ENCODE measurements around the gene AIF1.

Gene AIF1

DNA sequence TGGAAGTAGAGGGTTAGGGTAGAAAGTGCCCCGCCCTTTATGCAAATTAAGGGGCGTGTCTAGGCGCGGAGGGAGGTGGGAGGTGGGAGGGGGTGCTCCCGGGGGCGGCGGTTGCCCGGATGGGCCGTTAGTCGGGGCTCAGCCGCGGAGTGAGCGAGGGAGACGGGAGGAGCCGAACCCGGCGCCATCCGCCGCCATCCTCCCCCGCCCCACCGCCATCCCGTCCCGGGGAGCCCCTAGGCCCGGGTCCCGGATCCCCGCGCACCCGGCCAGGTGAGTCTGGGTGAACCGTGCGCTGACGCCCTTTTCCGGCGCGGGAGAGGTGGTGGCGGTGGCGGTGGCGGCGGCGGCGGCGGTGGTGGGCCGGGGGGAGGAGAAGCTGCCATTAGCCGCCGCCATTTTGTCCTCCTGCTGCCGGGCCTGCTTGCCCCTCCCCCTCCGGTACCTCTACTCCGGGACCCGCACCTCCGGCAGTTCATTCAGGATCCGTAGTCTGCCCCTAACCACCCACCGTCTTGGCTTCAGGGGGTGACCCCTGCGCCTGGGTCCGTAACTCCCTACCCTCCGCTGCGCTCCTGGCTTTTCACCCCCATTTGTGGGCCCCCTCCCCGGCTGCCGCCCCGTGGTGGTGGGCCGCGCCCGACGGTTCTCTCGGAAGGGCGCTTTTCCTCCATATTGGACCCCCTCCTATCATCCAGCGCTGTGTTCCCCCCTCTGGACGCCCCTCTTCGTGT lies 5.7 kb downstream of the AIF1 start, which contains the start of gene PRRC2A:
Gene PRRC2A, plus strand, starts transcription at position 130 of the 734 bp plus-strand sequence. CDS start 2,075 bp downstream, outside the sequence.
- peak; percentile 78 for DNase-seq (ENCODE audit: low spot score)

DNA sequence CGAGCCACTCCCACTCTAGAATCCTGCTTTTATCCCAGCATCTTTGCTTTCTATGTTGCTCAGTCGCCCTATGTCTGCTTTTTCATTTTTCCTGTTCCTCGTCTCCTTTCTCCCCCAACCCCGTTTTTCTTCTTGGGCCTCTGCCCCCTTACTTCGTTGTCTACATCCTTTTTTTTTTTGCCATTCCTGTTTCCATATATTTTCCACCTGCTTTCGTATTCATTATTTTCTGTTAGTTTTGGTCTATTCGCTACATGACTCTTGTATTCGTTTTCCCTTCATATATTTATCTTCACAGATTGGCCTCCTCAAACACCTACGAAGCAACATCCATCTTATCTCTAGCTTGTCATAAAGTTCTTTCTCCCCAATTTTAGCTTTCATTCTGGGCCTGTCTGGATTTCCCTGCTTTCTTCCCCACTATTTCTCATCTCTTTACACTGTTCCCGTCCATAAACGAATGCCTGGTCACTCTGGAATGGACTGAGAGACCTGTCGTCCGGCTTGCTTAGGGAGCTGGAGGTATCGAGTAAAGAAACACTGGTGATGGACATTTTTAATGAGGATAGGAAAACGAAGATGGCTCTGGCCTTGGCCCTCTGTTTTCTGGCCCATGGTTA lies 6.4 kb downstream of the AIF1 start:
- DNase-seq (ENCODE audit: low spot score) = no peak

DNA sequence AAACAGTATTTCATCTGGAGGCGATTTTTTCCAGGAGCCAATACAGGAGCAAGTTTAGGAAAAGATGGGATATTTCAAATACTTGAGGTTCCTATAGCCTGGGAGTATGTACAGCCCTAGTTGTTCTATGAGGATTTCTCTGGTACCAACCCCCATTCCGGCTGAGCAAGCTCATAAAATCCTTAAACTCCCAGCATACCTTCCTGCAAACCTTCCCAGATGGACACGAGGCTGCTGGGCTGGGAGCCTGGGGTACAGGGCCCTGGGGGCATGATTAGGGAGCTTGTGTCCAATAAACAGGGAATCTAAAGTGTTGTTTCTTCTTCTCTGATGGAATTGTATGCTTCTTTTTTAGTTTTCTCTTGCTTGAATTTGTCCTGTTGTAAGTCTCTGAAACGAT lies 7.0 kb downstream of the AIF1 start:
- no peak for DNase-seq (ENCODE audit: low spot score)

DNA sequence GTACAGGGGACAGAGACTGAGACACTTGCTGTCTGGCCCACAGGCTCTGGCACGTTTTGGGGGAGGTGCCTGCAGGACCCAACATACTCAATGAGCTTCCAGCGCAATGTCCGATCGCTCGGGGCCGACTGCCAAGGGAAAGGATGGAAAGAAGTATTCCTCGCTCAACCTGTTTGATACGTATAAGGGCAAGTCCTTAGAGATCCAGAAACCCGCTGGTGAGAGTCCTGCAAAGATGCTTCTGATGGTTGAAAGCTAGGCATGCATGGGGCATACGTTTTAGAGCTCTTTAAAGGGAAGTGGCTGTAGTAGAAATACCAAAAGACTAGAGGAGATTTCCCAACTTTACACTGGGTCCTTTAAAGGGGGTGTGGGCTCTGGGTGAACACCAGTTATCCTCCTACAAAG lies 7.7 kb downstream of the AIF1 start:
- no peak for DNase-seq (ENCODE audit: low spot score)

DNA sequence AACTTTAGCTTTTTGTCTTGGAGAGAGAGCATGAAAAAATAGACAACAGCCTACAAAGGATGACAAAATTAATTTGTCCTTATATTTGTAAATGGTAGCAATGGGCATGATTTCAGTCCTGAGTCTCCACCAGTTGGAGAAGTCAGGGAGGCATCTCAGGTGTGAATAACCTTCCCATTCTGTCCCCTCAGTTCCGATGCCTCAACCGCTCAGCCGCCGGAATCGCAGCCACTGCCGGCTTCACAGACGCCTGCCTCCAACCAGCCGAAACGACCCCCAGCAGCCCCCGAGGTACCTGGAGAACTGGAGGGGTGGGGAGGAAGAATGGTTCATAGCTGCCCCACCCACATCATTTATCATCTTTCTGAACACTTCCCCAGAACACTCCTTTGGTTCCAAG lies 9.0 kb downstream of the AIF1 start:
- no peak for DNase-seq (ENCODE audit: low spot score)

DNA sequence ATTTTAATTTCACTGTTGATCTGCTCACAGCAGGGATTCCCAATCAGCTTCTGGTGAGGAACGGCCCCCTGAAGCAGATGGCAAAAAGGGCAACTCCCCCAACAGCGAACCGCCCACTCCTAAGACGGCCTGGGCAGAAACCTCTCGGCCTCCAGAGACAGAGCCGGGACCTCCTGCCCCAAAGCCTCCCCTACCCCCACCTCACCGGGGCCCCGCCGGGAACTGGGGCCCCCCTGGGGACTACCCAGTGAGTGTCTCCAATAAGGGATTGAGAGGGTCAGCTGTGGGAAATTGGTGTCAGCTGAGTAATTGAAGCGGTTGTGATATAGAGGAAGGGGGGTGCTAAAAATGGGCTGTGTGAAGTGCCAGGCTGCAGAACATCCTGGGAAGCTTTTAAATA lies 11.9 kb downstream of the AIF1 start:
- DNase-seq (ENCODE audit: low spot score) = no peak

DNA sequence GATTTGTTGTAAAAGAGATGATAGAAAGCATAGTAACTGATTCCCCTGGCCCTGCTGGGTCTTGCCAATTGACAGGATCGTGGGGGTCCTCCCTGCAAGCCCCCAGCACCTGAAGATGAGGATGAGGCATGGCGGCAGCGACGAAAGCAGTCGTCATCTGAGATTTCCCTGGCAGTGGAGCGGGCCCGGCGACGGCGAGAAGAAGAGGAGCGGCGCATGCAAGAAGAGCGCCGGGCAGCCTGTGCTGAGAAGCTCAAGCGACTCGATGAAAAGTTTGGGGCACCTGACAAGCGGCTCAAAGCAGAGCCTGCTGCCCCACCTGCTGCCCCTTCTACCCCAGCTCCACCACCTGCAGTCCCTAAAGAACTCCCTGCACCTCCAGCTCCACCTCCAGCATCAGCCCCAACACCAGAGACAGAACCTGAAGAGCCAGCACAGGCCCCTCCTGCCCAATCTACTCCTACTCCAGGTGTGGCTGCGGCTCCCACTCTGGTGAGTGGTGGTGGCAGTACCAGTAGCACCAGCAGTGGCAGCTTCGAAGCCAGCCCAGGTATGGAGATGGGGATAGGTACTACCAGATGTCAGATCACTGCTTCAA lies 12.8 kb downstream of the AIF1 start:
- DNase-seq (ENCODE audit: low spot score) = no peak

DNA sequence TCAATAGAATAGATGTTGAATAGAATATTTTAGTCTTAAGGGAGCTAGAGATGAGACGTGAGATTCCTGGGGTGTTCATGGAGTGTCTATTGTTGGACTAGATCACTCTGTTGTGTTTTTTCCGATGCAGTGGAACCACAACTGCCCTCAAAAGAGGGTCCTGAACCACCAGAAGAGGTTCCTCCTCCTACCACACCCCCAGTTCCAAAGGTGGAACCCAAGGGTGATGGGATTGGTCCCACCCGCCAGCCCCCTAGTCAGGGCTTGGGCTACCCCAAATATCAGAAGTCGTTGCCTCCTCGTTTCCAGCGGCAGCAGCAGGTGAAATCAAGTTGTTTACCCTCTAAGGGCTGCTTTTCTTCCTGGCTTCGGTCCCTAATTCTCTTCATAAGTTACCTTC lies 14.0 kb downstream of the AIF1 start:
- DNase-seq (ENCODE audit: low spot score) = no peak

DNA sequence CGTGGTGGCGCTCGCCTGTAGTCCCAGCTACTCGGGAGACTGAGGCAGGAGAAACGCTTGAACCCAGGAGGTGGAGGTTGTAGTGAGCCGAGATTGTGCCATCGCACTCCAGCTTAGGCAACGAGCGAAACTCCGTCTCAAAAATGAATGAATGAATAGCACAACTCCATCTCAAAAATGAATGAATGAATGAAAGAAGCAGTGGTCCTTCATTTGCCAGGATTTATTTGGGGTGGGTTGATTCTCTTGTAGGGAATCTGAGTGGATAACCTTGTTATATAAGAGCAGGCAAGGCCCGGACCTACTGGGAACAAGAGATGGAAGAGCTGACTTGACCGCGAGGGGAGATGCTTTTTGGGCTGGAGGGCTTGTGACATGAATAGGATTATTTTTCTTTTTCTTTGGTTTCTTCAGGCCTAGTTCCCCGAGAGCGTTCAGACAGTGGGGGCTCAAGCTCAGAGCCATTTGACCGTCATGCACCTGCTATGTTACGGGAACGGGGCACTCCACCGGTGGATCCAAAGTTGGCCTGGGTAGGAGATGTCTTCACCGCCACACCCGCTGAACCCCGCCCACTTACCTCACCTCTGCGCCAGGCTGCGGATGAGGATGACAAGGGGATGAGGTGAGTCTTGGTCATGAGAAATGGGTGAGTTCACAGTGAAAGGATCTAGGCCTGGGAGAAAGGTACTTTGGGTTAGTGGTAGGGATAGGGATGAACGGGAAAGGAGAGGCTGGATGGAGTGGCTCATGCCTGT lies 15.3 kb downstream of the AIF1 start:
- no peak for DNase-seq (ENCODE audit: low spot score)

DNA sequence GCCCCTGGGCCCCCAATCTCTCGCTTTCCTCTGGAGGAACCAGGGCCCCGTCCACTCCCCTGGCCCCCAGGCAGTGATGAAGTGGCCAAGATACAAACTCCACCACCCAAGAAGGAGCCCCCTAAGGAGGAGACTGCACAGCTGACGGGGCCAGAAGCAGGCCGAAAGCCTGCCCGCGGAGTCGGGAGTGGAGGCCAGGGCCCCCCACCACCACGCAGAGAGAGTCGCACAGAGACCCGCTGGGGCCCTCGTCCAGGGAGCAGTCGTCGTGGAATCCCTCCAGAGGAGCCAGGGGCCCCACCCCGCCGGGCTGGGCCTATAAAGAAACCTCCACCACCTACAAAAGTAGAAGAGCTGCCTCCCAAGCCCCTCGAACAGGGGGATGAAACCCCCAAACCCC lies 16.2 kb downstream of the AIF1 start:
- no peak for DNase-seq (ENCODE audit: low spot score)

DNA sequence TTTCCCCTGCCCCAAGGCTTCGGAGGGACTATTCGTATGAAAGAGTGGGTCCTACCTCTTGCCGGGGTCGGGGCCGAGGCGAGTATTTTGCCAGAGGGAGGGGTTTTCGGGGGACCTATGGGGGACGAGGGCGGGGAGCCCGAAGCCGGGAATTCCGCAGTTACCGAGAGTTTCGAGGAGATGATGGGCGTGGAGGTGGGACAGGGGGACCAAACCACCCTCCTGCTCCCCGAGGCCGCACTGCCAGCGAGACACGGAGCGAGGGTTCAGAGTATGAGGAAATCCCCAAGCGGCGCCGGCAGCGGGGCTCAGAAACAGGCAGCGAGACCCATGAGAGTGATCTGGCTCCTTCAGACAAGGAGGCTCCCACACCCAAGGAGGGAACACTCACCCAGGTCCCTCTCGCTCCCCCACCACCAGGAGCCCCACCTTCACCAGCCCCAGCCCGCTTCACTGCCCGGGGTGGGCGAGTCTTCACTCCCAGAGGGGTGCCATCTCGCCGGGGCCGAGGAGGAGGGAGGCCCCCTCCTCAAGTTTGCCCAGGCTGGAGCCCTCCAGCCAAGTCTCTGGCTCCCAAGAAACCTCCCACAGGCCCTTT lies 16.7 kb downstream of the AIF1 start:
- DNase-seq (ENCODE audit: low spot score) = no peak

DNA sequence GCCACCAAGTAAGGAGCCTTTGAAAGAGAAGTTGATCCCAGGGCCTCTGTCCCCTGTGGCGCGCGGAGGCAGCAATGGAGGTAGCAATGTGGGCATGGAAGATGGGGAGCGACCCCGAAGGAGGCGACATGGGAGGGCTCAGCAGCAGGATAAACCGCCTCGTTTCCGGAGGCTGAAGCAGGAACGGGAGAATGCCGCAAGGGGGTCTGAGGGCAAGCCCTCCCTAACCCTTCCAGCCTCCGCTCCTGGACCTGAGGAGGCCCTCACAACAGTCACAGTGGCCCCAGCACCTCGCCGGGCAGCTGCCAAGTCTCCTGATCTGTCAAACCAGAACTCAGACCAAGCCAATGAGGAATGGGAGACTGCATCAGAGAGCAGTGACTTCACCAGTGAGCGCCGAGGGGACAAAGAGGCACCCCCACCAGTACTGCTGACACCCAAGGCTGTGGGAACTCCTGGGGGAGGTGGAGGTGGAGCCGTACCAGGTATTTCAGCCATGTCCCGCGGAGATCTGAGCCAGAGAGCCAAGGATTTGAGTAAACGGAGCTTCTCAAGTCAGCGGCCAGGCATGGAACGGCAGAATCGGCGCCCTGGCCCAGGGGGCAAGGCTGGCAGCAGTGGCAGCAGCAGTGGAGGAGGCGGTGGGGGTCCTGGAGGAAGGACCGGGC lies 17.4 kb downstream of the AIF1 start:
- DNase-seq (ENCODE audit: low spot score) = no peak

DNA sequence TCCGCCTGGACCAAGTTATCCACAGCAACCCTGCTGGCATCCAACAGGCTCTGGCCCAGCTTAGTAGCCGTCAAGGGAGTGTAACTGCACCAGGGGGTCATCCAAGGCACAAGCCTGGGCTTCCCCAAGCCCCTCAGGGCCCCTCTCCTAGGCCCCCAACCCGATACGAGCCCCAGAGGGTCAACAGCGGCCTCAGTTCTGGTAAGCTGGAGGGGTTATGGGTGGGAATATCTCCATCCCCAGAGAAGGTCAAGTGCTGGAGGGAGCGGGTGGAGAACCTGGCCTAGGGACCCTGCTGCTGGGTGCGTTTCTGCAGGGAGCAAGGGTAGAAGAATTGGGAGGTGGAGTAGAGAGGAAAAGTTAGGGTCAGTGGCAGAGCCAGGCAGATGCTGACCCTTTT lies 18.4 kb downstream of the AIF1 start:
- no peak for DNase-seq (ENCODE audit: low spot score)

DNA sequence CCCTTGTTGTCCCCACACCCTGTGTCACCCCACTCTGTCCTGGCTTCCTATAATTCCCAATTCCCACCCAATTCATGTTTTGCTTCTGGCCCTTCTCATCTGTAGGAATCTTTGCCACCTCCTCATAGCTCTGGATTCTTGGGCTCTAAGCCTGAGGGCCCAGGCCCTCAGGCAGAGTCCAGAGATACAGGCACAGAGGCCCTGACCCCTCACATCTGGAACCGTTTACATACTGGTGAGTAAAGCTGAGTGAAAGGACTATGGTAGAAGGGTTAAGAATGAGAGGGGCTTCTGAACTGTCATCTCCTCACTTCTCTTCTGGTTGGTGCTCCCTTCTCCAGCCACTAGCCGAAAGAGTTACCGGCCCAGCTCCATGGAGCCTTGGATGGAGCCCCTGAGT lies 19.1 kb downstream of the AIF1 start:
- DNase-seq (ENCODE audit: low spot score) = no peak

DNA sequence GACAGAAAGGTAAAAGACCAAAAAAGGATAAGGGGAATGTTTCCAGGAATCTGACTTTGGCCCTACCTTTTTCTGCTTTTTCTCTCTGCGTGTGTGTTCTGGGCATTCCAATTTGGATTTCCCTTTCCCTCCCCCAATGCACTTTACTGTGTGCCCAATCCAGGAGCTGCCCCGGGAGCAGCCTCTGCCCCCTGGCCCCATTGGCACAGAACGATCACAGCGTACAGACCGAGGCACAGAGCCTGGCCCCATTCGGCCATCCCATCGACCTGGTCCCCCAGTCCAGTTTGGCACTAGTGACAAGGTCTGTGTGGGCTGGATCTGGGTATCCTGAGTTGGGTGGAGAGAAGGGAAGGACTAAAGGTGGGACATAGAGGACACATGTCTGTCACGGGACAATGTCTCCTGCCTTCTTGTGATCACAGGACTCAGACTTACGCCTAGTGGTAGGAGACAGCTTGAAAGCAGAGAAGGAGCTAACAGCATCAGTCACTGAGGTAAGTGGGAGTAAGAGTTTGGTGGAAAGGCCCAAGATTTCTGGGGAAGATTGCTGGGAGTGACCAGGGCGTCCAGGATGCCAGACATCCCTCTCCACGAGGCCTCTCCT lies 20.0 kb downstream of the AIF1 start:
- no peak for DNase-seq (ENCODE audit: low spot score)

DNA sequence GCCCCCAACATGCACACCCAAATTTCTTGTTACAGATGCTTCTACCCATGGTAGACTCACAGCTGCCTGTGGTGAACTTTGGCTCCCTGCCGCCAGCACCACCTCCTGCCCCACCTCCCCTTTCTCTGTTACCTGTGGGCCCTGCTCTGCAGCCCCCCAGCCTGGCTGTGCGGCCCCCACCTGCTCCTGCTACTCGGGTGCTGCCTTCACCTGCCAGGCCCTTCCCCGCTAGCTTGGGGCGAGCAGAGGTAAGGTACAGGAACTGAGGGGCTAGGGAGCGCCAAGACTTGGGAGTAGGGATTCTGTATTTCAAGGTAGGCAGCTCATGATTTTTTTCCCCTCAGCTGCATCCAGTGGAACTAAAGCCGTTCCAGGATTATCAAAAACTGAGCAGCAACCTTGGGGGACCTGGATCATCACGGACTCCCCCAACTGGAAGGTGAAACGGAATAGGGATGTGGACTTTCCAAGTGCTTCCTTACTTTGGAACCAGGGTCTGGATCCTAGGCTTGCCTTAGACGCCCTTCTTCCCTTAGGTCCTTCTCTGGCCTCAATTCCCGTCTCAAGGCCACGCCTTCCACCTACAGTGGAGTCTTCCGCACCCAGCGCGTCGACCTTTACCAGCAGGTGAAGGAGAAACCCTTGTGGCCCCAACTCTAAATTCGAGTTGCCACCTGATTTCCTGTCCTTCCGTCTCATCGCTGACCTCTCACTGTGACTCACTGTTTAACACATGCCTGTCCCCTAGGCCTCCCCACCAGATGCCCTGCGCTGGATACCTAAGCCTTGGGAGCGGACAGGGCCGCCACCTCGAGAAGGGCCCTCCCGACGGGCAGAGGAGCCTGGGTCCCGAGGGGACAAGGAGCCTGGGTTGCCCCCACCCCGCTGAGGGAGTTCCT lies 21.9 kb downstream of the AIF1 start:
- DNase-seq (ENCODE audit: low spot score) = no peak

DNA sequence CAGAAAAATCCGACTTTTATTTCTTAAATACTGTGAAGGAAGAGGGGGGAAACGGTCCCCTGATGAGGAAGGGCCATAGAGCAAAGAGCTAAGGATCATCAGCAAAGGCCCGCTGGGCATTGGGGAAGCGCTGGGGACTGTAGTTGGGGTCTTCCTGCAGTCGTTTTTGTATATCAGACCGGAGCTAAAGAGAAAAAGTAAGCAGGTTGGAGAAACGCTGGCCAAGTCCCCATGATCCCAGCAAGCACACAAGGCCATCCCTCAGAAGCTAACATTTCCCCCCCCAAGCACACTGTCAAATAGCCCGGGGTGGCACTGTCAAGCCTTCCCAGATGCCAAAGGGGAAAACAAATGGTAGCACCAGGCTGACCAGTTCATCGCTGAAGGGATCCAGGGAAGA lies 24.0 kb downstream of the AIF1 start:
- no peak for DNase-seq (ENCODE audit: low spot score)

DNA sequence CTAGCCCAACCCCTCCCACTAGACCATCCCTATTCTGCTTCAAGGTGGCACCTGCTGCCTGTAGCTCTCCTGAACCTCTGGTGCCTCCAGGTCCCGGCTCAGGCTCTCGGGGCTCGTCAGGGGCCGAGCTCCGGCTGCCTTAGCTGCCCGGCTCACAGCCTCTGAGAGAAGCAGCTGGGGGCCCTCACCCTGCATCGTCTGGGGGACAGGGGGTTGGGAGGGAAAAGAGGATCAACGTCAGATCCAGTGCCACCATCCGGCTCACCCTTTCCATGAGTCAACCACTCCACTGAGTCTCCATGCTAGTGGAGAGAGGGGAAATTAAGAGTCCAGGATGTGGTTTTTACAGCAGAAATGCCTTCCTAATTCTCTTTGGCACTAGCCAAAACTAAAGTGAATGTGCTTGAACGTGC lies 24.4 kb downstream of the AIF1 start:
- no peak for DNase-seq (ENCODE audit: low spot score)

DNA sequence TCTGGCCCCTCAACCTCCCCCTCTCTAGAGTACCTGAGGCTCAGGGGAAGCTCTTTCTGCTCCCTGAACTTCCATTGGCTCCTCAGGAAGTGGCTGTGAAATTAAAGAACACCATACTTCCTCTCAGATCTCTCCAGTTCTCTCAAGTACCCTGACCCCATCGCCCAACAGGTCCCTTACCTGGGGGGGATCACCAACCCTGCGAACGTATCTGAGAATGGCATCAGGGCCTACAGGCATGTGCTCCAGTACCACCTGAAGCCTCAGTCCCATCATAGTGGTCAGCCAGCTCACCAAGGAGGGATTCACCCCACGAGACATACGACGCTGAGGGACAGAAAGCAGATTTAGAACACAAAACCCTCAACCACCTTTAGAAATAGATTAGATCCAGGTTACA lies 25.6 kb downstream of the AIF1 start:
- DNase-seq (ENCODE audit: low spot score) = no peak

DNA sequence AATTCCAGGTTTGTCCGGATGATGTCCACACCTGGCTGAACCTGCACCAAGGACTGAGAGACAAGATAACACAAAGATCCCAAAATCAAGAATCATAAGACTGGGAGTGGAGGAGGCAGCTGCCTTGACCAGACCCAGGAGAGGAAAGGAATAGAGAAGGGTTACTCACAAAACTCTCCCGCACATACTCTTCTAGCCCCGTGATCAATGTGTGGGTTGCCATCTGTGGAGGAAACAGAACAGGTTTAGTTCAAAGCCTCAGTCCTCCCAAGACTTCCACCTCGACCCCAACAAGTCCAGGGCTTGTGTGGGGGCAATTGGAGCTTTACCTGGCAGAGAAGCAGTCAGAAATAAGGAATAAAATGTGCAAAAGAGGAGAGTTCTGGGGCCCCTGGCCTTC lies 26.3 kb downstream of the AIF1 start:
- DNase-seq (ENCODE audit: low spot score) = no peak

Measured in HuH-7 (cell line).